SH-SY5Y (cell line): Measurements from ENCODE around the gene GNAI3.

Experiments
- GATA2 ChIP-seq: IDR thresholded peaks from 2 replicates; pipeline ENCODE4 v1.6.1; 2011; ENCODE audit warnings: mild to moderate bottlenecking, low read depth, low read length
- GATA3 ChIP-seq: IDR thresholded peaks from 2 replicates; pipeline ENCODE4 v1.6.1; 2011; ENCODE audit warnings: low read depth, mild to moderate bottlenecking, low read length, moderate library complexity

DNA sequence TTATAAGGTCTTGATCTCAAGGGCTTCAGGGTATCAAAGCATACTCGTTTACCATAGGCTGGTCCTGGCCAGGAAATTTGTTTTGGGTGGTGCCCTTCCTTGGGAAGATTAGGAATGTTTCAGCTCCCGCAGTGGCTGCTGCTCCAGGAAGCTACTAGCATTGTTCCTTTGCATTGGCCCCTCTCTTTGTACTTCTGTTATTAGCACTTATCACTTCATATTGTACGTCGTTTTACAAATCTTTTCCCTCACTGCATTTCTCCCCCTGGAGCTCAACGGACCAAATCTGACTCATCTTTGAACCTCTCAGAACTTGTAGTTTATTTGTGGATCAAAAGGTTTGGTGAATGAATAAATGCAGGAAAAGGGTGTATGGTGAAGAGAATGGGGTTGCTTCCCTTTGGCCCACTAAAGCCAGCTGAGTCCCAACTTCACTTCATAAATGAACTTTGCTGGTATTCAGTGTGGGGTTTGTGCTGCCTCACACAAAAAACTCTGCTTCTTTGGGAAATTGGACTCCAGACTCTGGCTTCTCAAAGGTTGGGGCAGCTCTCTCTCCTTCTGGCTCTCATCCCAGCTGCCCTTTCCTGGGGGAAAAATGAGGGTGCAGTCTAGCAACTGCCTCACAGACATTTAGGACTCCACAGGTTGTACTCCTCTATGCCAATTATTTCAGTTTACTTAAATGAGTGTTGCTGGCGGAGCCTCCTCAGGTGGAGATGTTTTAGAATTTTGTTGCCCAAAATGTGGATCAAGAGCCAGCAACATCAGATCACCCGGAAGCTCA, 65.1 kb downstream of the GNAI3 start:
- TF ChIP-seq GATA2 = no peak
- TF ChIP-seq GATA3 = no peak
